ENCODE results near the gene TANC1.

The TANC1 gene

DNA sequence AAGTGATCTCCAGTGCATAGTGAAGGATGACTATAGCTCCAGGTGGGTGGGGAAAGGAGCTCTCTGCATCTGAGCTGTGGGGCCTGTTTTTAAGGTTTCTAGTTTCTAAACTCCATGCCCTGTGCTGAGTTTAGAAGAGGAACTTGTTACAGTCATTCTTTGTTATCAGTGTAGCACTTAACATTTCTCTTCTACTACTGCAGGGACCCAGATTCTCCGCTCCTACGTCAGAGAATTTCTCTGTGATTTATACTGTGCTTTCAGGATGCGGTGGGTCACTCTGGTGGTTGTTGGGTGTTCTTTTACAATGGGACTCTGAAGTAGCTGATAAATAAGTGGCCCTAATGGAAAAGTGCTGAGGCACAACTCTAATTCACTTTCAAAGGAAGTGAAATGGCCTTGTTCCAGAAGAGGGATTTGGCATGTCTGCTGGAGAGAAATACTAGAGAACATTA lies 196.0 kb downstream of the TANC1 start:
- DNase-seq (ENCODE audit: insufficient read length, low spot score) (no peak), FAIRE-seq (no peak)
- TF ChIP-seq POLR2A (IDR thresholded peaks at IDR 0.05; ENCODE audit: low read depth, low read length) = no peak

DNA sequence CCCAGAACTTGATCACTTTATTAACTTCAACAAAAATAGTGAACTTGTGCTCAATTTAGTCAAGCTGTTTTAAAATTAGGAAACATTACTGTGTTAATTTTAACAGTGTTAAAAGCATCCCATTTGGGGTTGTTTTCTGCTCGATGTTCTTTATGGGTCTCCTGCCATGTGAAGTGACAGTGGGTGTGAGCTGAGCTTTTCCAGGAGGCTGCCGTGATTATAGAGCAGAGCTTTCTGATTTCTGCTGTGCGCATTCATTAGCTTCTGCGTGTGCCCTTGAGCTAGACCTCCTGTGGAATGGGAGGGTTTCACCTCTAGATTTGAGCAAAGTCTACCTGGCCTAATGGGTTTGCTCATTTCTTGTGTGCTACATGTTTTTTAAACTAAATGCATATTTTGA lies 196.6 kb downstream of the TANC1 start:
- DNase-seq (ENCODE audit: insufficient read length, low spot score) = no peak
- no peak for TF ChIP-seq POLR2A (IDR thresholded peaks at IDR 0.05; ENCODE audit: low read depth, low read length)
- FAIRE-seq = no peak

DNA sequence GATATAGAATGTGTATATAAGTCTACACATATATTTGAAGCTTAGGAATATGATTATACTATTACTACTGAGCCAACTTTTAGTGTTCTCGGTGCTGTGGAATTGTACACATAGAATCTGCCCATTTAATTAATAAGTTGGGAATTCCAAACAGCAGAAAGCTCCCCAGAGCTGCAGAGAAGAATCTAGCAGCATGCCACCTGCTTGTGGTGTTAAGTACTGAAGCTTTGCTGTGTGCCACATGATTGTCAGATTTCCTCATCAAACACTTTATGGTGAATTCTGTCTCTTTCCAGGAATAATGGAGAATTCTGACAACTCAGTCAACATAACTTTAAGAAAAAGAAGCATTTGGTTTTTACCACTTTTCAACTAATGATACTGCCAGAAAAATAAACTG lies 200.3 kb downstream of the TANC1 start:
- DNase-seq (ENCODE audit: insufficient read length, low spot score) (no peak), FAIRE-seq (no peak)
- no peak for TF ChIP-seq POLR2A (IDR thresholded peaks at IDR 0.05; ENCODE audit: low read depth, low read length)

DNA sequence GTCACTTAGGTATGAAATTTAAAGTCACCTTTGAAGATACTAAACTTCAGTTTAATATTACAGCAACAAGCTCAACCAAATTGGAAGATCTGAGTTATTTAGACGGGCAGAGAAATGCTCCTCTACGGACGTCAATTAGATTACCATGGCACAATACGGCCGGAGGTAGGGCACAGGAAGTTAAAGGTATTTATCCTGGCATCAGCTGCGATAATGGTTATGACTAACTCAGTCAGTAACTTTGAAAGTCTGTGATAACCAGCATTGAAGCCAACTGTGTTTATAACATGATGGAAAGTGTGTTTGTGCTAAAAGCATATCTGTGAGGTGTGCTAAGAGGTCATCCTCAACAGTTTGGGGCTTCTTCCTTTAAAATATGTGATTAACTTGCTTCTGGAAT lies 200.7 kb downstream of the TANC1 start:
- no peak for FAIRE-seq
- no peak for DNase-seq (ENCODE audit: insufficient read length, low spot score)
- no peak for TF ChIP-seq POLR2A (IDR thresholded peaks at IDR 0.05; ENCODE audit: low read depth, low read length)

DNA sequence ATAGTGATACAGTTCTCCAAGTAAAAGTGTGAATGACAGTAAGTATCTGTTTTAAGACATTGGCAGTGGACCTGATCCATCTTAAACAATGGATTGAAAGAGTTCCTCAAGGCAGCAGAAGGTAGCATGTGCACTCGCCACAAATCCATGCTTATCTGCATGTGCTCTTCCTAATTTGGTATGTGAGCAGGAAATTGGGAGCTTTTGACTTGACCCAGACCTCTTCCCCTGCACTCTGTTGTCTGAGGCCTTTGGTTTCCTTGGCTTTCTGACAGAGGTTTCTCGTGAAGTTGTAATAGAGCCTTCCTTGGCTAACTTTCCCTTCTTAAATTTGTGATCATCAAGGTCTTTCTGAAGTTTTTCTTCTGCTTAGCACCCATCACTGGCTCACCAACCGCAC lies 204.0 kb downstream of the TANC1 start:
- FAIRE-seq = no peak
- no peak for TF ChIP-seq POLR2A (IDR thresholded peaks at IDR 0.05; ENCODE audit: low read depth, low read length)
- DNase-seq (ENCODE audit: insufficient read length, low spot score) = no peak

DNA sequence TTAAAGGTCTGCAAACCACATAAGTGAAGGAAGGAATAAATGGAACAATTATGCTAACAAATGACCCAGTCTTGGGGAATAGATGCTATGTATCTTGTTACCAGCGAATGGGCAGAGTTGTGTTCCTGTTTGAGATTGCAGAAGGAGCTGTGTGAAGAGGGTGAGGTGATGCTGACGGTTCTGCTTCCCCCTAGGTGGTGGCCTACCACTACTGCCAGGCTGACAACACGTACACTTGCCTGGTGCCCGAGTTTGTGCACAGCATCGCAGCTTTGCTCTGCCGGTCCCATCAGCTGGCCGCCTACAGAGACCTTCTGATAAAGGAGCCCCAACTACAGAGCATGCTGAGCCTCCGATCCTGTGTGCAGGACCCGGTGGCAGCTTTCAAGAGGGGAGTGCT lies 206.3 kb downstream of the TANC1 start:
- TF ChIP-seq POLR2A (IDR thresholded peaks at IDR 0.05; ENCODE audit: low read depth, low read length) = no peak
- FAIRE-seq = no peak
- DNase-seq (ENCODE audit: insufficient read length, low spot score) = no peak

DNA sequence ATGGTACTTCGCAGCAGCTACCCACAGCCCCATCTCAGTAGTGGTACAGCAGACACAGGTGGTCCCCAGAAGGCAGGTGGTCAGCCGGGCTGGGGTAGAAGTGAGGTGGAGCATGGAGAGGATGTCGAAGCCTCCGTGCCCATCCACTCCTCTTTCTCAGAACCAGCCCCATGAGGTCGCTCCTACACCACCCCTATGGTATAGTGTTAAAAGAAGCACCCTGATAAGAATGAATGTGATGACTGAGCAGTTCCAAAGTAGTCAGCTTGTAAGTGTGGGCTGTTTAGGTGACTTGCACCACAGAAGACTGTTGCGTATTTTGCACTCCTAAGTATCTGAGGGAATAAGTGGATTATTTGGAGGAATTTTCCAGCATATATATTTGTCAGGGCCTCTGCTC lies 206.7 kb downstream of the TANC1 start:
- no peak for DNase-seq (ENCODE audit: insufficient read length, low spot score)
- no peak for FAIRE-seq
- no peak for TF ChIP-seq POLR2A (IDR thresholded peaks at IDR 0.05; ENCODE audit: low read depth, low read length)

DNA sequence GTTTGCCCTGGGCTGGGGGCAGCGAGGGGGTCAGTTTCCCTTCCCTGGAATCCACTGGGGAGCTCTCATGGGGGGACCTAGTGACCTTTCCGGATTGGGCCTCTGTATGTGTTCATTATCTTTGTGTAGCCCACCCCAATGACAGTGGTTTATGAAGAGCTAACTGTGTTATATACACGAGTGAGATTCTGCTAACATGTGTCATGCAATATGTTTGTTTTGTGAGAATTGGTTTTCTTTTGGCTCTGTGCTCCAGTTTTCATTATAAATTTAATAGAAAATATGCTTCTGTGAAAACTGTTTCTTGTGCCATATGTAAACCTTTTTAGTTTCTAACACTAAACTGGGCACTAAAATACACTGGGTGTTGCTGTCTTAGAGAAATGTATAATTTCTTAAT lies 207.5 kb downstream of the TANC1 start:
- FAIRE-seq (no peak), DNase-seq (ENCODE audit: insufficient read length, low spot score) (no peak)
- no peak for TF ChIP-seq POLR2A (IDR thresholded peaks at IDR 0.05; ENCODE audit: low read depth, low read length)

DNA sequence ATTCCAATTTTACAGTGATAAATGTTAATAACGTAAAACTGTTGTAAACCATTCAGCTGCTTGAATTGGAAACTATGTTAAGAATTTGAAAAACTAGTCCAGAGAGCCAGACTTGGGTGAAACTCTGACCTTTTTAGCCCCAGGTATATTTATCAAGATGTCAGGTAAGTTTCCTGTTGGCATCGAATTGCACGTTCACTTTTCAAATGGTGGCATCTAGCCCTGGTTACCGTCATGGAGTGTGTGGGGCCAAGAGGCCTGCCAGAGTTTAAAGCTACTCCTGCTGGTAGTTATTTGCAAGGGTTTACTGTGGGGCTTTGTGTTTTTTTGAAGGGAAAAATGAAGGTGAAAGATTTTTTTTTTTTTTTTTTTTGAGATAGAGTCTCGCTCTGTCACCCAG lies 208.1 kb downstream of the TANC1 start:
- no peak for DNase-seq (ENCODE audit: insufficient read length, low spot score)
- TF ChIP-seq POLR2A (IDR thresholded peaks at IDR 0.05; ENCODE audit: low read depth, low read length) = no peak
- FAIRE-seq = no peak

DNA sequence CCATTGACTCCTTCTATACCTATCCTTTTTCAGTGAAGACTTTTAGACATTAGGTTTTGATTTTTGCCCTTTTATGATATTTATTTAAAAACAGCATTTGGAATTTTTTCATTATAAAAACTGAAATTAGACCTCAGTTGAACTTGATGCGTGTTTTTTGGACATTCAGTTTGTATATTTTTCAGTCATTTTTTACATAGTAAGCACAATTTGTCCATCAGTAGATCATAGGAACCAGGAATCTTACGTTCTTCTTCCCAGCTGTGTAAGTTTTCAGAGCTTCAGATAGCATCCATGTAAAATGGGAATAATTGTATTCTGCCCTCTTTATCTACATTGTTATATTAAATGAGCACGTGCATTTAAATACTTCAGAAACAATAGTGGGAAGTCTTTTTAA lies 208.9 kb downstream of the TANC1 start:
- DNase-seq (ENCODE audit: insufficient read length, low spot score) (no peak), FAIRE-seq (no peak)
- TF ChIP-seq POLR2A (IDR thresholded peaks at IDR 0.05; ENCODE audit: low read depth, low read length) = no peak

DNA sequence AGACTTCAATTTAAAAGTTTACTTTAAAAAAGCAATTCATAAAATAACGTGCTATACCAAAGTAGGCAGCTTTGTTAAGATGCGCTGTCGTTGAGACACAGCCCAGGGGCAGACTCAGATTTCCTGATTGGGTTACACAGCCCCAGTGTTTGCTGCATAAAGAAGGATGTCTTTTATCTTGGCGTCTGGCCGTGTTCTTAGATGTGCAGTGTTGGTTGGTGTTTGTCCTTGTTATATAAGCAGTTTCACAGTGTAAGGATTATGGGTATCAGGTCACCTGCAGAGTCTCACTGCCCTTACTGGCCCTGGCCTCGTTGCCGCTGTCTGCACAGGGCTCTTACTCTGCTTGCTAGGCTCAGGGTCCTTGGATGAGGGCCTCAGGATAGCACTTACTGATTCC lies 209.5 kb downstream of the TANC1 start:
- no peak for TF ChIP-seq POLR2A (IDR thresholded peaks at IDR 0.05; ENCODE audit: low read depth, low read length)
- no peak for DNase-seq (ENCODE audit: insufficient read length, low spot score)
- no peak for FAIRE-seq

DNA sequence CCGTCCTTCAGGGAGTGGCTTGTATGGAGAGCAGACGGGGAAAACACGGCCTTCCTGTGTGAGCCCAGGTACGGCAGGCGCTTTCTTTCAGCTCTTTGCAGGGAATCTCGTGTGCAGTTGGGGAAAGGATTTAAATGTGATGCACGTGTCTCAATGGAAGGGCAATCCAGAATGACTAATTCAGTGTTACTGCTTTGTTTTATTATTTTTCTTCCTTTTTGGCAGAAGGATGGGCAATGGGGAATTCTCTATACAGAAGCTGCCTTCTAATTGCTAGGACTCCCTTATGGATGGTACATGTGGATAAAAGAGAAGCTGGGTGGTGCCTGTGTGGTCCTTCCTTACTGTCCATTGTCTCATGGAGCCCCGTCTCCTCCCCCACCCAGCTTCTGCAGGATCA lies 210.7 kb downstream of the TANC1 start:
- FAIRE-seq = no peak
- DNase-seq (ENCODE audit: insufficient read length, low spot score) = no peak
- TF ChIP-seq POLR2A (IDR thresholded peaks at IDR 0.05; ENCODE audit: low read depth, low read length) = no peak

DNA sequence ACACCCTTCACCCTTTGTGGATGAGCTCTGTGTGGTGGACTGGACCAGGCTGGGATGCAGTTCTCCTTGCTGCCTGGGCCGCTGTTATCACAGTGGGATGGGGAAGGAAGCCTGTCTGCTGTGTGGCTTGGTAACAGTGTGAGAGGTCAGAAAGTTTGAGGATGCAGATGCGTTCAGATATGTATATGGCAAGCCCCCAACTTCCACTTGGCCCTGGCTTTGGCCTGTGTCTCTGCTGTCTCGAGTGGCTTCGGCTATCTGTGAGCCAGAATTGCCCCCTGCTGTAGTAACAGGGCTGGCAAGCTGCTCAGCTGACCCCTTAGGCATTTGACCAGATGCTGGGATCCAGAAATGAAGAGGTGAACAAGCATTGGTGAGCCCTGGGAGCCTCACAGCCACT lies 211.3 kb downstream of the TANC1 start:
- no peak for DNase-seq (ENCODE audit: insufficient read length, low spot score)
- FAIRE-seq = no peak
- TF ChIP-seq POLR2A (IDR thresholded peaks at IDR 0.05; ENCODE audit: low read depth, low read length) = no peak

DNA sequence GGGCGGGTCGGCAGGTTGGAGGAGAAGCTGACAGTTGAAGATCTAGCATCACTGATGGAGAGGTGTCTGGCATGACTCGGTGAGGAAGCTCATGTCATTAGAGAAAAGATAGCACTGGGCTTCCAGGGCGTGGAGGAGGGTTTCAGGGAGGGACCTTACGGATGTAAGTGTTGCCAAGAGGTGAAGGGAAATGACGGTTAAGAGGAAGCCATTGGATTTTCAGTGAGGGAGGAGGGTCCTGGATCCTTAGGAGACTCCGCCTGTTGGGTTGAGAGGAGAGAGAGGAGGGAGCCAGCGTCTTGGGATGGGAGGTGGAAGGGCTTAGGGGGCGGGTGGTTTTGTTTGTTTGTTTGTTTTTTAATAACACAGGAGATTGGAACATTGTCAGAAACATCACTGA lies 214.9 kb downstream of the TANC1 start:
- no peak for DNase-seq (ENCODE audit: insufficient read length, low spot score)
- no peak for TF ChIP-seq POLR2A (IDR thresholded peaks at IDR 0.05; ENCODE audit: low read depth, low read length)
- FAIRE-seq = no peak

DNA sequence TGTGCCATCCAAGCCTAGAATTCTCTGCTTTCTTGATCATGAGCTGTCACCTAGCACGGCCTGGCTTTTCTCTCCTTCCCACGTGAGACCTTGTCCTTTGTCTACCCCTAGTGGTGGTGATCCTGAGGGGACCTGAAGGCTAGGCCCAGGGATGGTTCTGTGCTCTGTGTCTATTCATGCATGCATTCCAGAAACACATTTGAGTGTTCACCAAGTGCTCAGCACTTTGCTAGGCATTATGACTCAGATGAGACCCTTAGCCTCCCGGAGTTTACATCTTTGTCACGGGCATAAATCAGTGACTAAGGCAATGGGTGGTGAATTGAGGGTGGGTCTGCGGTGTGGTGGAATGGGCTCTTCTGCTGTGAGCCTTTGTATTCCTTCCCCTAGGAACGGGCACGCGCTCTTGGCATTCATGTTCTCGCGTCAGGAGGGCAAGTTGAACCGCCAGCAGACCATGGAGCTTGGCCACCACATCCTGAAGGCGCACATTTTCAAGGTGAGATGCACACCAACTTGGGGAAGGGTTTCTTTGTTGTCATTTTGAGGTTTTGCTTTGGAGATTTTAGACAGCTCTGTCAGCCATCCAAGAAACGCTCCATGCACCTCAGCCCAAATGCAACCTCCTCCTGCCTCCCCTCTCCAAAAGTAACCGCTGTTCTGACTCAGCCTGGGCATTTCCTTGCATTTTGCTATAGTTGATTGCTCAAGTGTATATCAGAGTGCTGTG lies 217.1 kb downstream of the TANC1 start:
- DNase-seq (ENCODE audit: insufficient read length, low spot score) (peak; percentile 29), FAIRE-seq (peak; percentile 58)
- TF ChIP-seq POLR2A (IDR thresholded peaks at IDR 0.05; ENCODE audit: low read depth, low read length) = no peak

DNA sequence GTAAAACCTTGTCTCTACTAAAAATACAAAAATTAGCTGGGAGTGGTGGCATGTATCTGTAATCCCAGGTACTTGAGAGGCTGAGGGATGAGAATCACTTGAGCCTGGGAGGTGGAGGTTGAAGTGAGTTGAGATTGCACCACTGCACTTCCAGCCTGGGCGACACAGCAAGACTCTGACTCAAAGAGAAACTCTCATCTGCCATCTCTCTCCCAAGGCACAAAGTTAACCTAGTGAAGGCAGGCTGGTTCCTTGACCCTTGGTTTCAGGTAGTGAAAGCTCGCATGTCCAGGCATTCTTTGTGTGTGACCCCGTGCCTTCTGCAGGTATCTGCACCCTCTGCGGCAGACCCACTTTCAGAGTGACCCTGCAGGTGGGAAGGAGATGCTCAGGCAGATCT lies 218.0 kb downstream of the TANC1 start:
- TF ChIP-seq POLR2A (IDR thresholded peaks at IDR 0.05; ENCODE audit: low read depth, low read length) = no peak
- FAIRE-seq = no peak
- DNase-seq (ENCODE audit: insufficient read length, low spot score) = no peak
